GM12891 (cell line): ENCODE data around the gene PITPNC1.
A peak's percentile ranks its signal among the peaks of the same experiment; 100 is the strongest.
"Not testable (repeated sequence)": the region's sequence is repeated elsewhere in the genome, so short reads cannot be mapped to it uniquely, and the experiment has no call there.

ENCODE experiments used
- DNase-seq: peaks from one replicate; pipeline ENCODE4 v3.0.0; 2011; ENCODE audit warnings: low spot score; ENCODE audit not compliant: insufficient read length
- FAIRE-seq: peaks from 2 replicates; lab custom pipeline; 2011; peaks lifted over from hg19 to GRCh38; lab: Jason Lieb, UNC
- PAX5 ChIP-seq: IDR thresholded peaks from 2 replicates; pipeline ENCODE4 v1.6.1; 2011; ENCODE audit warnings: low read length, moderate library complexity, mild to moderate bottlenecking; ENCODE audit not compliant: insufficient read depth, severe bottlenecking
- POLR2A ChIP-seq: IDR thresholded peaks from 2 replicates; pipeline ENCODE4 v1.6.1; 2011; ENCODE audit warnings: low read depth, low read length, control low read depth
- POLR2AphosphoS5 ChIP-seq: IDR thresholded peaks from 2 replicates; pipeline ENCODE4 v1.6.1; 2011; ENCODE audit warnings: low read depth, low read length, control low read depth
- POU2F2 ChIP-seq: IDR thresholded peaks from 2 replicates; pipeline ENCODE4 v1.6.1; 2011; ENCODE audit warnings: low read depth, mild to moderate bottlenecking, control low read depth, low read length, moderate library complexity
- SPI1 ChIP-seq: IDR thresholded peaks from 2 replicates; pipeline ENCODE4 v1.6.1; 2011; ENCODE audit warnings: low read depth, low read length, control low read depth
- TAF1 ChIP-seq: IDR thresholded peaks from 2 replicates; pipeline ENCODE4 v1.6.1; 2011; ENCODE audit warnings: low read depth, low read length, control low read depth

PITPNC1 gene

GRCh38 chr17:67637901-67638641 is 261.0 kb downstream of the PITPNC1 start:
- DNase-seq (no peak), FAIRE-seq (no peak)
- TF ChIP-seq PAX5 = no peak
- no peak for TF ChIP-seq TAF1
- no peak for TF ChIP-seq POU2F2
- no peak for TF ChIP-seq POLR2AphosphoS5
- no peak for TF ChIP-seq POLR2A
- no peak for TF ChIP-seq SPI1

GRCh38 chr17:67638871-67639270 is 261.8 kb downstream of the PITPNC1 start:
- DNase-seq = no peak
- TF ChIP-seq PAX5 (no peak), POU2F2 (no peak), POLR2A (no peak), POLR2AphosphoS5 (no peak), TAF1 (no peak), SPI1 (no peak)
- no peak for FAIRE-seq

- DNase-seq (no peak), FAIRE-seq (no peak)
- TF ChIP-seq TAF1 (no peak), PAX5 (no peak), SPI1 (no peak), POLR2A (no peak)
Observed at GRCh38 chr17:67639555-67639954, 262.5 kb downstream of the PITPNC1 start.

GRCh38 chr17:67639979-67640378 is 262.9 kb downstream of the PITPNC1 start:
- TF ChIP-seq TAF1 = no peak
- no peak for TF ChIP-seq PAX5
- TF ChIP-seq POLR2AphosphoS5 = no peak
- no peak for TF ChIP-seq SPI1
- TF ChIP-seq POU2F2 = no peak
- TF ChIP-seq POLR2A = no peak
- no peak for DNase-seq
- no peak for FAIRE-seq

GRCh38 chr17:67642488-67642887 is 265.4 kb downstream of the PITPNC1 start:
- DNase-seq (no peak), FAIRE-seq (no peak)
- TF ChIP-seq TAF1 (no peak), PAX5 (no peak), POLR2A (no peak), POU2F2 (no peak), SPI1 (no peak)

GRCh38 chr17:67644061-67644460 is 267.0 kb downstream of the PITPNC1 start:
- FAIRE-seq (no peak), DNase-seq (no peak)
- TF ChIP-seq POU2F2 (no peak), PAX5 (no peak), SPI1 (no peak), POLR2AphosphoS5 (no peak), TAF1 (no peak), POLR2A (no peak)

- DNase-seq, FAIRE-seq: not testable (repeated sequence)
Observed at GRCh38 chr17:67645195-67645594, 268.1 kb downstream of the PITPNC1 start.

- FAIRE-seq = no peak
- no peak for DNase-seq
- TF ChIP-seq POLR2A (no peak), POU2F2 (no peak), TAF1 (no peak), SPI1 (no peak)
Observed at GRCh38 chr17:67646472-67646871, 269.4 kb downstream of the PITPNC1 start.

- DNase-seq (no peak), FAIRE-seq (no peak)
- TF ChIP-seq PAX5 (peak; percentile 1), SPI1 (no peak)
Observed at GRCh38 chr17:67647482-67647881, 270.4 kb downstream of the PITPNC1 start.

GRCh38 chr17:67648032-67648905 is 271.2 kb downstream of the PITPNC1 start:
- TF ChIP-seq PAX5 = no peak
- no peak for TF ChIP-seq SPI1
- TF ChIP-seq POU2F2 = no peak
- TF ChIP-seq TAF1 = no peak
- TF ChIP-seq POLR2AphosphoS5 = no peak
- no peak for TF ChIP-seq POLR2A
- FAIRE-seq (no peak), DNase-seq (no peak)

GRCh38 chr17:67648906-67649295 is 271.8 kb downstream of the PITPNC1 start:
- FAIRE-seq, DNase-seq: not testable (repeated sequence)
